Uterus (tissue), 2 donors: ENCODE results near the gene PSKH1.

ENCODE experiments used
- CTCF ChIP-seq, 4 experiments: fragments of 200-600 bp in 2 of 4; fragments of 450-650 bp in 2 of 4; sonication (generic) in 2 of 4; IDR thresholded peaks; one replicate each; pipeline ENCODE4 v1.5.1; 2016 to 2019; ENCODE audit warnings: antibody characterized with exemption in 4 of 4, mild to moderate bottlenecking in 2 of 4, moderate library complexity in 1 of 4
- POLR2A ChIP-seq, 2 donors: fragments of 450-650 bp; IDR thresholded peaks; one replicate each; pipeline ENCODE4 v1.6.1; 2016; ENCODE audit warnings: antibody characterized with exemption in 2 of 2, mild to moderate bottlenecking in 1 of 2, moderate library complexity in 1 of 2

- TF ChIP-seq CTCF (IDR thresholded peaks at IDR 0.05) (no peak), POLR2A (IDR thresholded peaks at IDR 0.05) (no peak)
Observed at GRCh38 chr16:67951485-67951884, 58.4 kb downstream of the PSKH1 start.
